Activated T-cell treated with anti-CD3 and anti-CD28 coated beads, Interleukin-2, amount 50 U/mL, for 4 hours (primary cell): Measurements from ENCODE around the gene KCNMB2. TPM values are rescaled to one million over a fixed set of nuclear protein-coding genes. Genes with fewer than 3 reads are reported as not detected.

ENCODE experiments used
- ATAC-seq, 2 donors: fragments of 200-7000 bp; cut with Tn5 transposase; one replicate each; pipeline ENCODE4 v1.10.0; 2021
- DNase-seq: peaks from one replicate; pipeline ENCODE4 v3.0.0-alpha.2; 2020
- H3K27me3 Mint-ChIP-seq: one replicate; pipeline ENCODE4 v1.8.0; 2021; ENCODE audit warnings: low read depth, mixed read lengths
- H3K36me3 Mint-ChIP-seq: one replicate; pipeline ENCODE4 v1.8.0; 2022; ENCODE audit warnings: mixed read lengths; ENCODE audit not compliant: insufficient read depth
- H3K4me1 Mint-ChIP-seq: one replicate; pipeline ENCODE4 v1.8.0; 2021; ENCODE audit warnings: low read depth, mixed read lengths
- H3K4me3 Mint-ChIP-seq: one replicate; pipeline ENCODE4 v1.8.0; 2021; ENCODE audit warnings: mild to moderate bottlenecking, moderate library complexity, mixed read lengths
- H3K9me3 Mint-ChIP-seq: one replicate; pipeline ENCODE4 v1.8.0; 2021; ENCODE audit warnings: mixed read lengths
- total RNA-seq, 3 donors: library from RNA; stranded (reverse); gene quantifications; one replicate each; pipeline ENCODE4 v1.2.1, GENCODE V29; 2021

KCNMB2 gene
- total RNA-seq, 3 donors from 2014 or later, result not detected

DNA sequence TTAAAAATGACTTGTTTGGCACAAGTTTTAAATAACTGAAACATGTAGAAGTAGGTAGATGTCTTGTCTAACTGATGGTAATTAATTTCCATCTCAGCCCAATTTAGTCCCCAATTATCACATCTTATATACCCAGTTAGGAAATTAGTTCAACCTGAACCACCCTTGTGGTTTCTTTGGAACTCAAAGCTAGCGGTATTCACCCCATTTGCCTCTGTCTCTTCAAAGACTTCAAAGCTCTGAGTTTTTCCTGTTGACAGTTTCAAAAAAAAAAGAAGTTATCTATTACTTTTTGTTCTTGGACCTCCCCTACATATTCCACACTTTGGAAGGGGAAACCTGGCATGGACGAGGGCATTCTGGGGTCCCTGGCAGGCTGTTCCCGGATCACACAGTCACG, 236.5 kb downstream of the KCNMB2 start:
- no peaks in the 10 kb centered on the region for H3K27me3 Mint-ChIP-seq
- peaks cover 4% of the 10 kb centered on the region for H3K4me1 Mint-ChIP-seq
- ATAC-seq, result no peak
- peaks cover 7% of the 10 kb centered on the region for H3K9me3 Mint-ChIP-seq
- DNase-seq, result no peak
- no peak overlapping the region for H3K4me3 Mint-ChIP-seq
- no peaks in the 10 kb centered on the region for H3K36me3 Mint-ChIP-seq

DNA sequence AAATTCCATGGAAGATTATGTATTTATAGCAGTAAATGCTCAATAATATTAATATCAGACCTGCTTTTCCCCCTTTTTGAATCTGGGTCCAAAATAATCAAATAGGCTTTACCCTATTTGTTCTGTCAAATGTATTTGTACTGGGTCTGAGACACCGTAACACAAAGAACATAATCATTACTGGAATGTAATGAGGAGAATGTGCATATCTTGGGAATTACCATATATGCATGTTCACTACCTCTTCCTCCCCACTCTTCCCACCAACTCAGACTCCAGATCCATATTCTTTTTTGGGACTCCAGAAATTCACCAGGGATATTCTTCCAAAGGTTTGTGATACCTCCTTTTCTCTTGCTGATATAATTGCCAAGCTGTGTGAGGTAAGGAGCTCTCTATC, 237.1 kb downstream of the KCNMB2 start:
- Mint-ChIP-seq H3K9me3 (peaks cover 7% of the 10 kb centered on the region), H3K27me3 (no peaks in the 10 kb centered on the region), H3K4me1 (peaks cover 4% of the 10 kb centered on the region), H3K36me3 (no peaks in the 10 kb centered on the region), H3K4me3 (no peak overlapping the region)
- DNase-seq, result no peak
- no peak for ATAC-seq

DNA sequence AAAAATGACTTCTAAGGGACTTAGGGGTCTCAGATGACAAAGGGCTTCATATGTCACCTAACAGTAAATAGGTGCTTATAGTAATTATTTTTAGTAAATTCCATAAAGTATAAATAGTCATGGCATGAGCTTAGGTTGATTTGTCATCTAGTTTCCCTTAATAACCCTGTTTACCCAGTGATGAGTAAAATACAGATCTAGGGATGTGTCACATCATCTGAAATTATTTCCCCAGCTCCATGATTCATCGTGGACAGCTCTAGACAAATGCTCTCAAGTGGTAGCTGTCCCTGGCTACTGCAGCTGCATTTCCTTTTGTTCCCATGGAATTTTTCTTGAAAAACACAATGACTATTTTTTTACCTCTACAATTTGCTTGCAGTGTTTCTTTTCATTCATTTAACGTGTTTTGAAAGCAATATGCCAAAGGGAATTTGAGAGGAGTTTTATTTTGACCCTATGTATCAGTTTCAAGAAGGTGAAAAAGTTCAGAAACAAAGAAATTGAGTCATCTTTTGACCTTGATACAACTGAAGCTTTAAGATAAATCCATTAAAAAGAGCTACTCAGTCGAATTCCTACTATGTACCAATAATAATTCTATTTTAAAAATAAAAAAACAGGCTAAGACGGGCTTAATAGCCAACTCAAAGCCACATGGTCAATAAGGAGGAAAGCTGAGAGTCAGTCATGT, 241.6 kb downstream of the KCNMB2 start:
- no peaks in the 10 kb centered on the region for H3K9me3 Mint-ChIP-seq
- peak; percentile 40 to 48 for ATAC-seq

DNA sequence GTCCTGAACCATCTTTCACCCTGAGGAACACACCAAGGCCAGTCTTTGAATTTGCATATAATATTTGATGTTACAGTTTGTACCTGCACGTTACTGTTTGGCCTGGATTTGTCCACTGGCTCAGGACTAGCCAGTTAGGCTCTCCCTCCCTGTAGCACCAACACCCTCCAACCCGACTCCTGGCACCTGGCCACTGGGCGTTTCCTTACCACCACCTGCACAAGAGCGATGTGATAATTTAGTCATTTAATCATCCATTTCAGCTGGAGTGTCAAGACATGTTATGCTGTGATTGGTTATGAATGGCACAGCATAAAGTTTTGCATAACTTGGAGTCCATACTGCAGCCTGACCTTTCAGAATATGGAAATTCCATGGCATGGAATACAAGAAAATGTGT, 242.4 kb downstream of the KCNMB2 start:
- DNase-seq (no peak), ATAC-seq (no peak)
- no peaks in the 10 kb centered on the region for H3K36me3 Mint-ChIP-seq
- H3K4me3 Mint-ChIP-seq, result no peak overlapping the region
- no peaks in the 10 kb centered on the region for H3K4me1 Mint-ChIP-seq
- no peaks in the 10 kb centered on the region for H3K9me3 Mint-ChIP-seq
- H3K27me3 Mint-ChIP-seq, result no peaks in the 10 kb centered on the region

More for the DNA sequence above, 241.6 kb downstream of the KCNMB2 start:
- no peak overlapping the region for H3K4me3 Mint-ChIP-seq
- DNase-seq, result no peak
- H3K4me1 Mint-ChIP-seq, result no peaks in the 10 kb centered on the region
- no peaks in the 10 kb centered on the region for H3K36me3 Mint-ChIP-seq
- no peaks in the 10 kb centered on the region for H3K27me3 Mint-ChIP-seq

DNA sequence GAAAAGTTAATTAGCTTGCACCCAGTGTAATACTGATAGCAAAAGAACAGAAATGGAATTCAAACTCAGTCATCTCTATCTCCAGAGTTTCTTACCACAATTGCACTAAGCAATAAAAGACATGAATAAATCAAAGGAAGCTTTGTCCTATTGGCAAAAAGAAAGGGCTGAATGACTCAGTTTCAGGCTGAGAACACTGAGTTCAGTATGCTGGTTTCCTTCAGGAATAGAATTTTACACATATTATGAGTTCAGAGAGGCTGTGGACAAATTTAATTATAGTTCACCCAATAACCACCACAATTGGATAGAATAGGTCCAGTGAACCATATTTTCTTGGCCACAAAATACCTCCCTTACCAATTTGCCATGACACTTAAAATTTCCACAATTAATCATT, 249.7 kb downstream of the KCNMB2 start:
- no peaks in the 10 kb centered on the region for H3K4me1 Mint-ChIP-seq
- H3K9me3 Mint-ChIP-seq, result peaks cover 8% of the 10 kb centered on the region
- H3K36me3 Mint-ChIP-seq, result no peaks in the 10 kb centered on the region
- ATAC-seq (no peak), DNase-seq (no peak)
- H3K4me3 Mint-ChIP-seq, result no peak overlapping the region
- peaks cover 1% of the 10 kb centered on the region for H3K27me3 Mint-ChIP-seq

DNA sequence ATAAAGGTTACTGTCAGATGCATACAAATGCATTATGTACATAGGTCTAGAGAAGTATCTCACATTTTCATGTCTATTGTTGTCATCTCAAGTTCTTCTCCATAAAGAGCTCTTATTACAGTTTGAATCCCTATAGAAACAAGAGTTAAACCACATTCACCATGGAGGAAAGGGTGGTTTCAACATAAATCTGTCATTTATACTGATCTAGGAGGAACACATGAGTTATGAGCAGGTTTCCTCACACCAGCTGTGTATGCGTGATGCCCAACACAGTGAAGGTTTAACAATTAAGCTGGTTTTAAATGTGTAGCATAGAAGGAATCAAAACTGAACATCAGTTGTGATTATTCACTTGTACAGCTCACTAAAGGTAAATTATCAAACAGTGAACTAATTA, 251.7 kb downstream of the KCNMB2 start:
- no peaks in the 10 kb centered on the region for H3K36me3 Mint-ChIP-seq
- H3K9me3 Mint-ChIP-seq, result peaks cover 23% of the 10 kb centered on the region

DNA sequence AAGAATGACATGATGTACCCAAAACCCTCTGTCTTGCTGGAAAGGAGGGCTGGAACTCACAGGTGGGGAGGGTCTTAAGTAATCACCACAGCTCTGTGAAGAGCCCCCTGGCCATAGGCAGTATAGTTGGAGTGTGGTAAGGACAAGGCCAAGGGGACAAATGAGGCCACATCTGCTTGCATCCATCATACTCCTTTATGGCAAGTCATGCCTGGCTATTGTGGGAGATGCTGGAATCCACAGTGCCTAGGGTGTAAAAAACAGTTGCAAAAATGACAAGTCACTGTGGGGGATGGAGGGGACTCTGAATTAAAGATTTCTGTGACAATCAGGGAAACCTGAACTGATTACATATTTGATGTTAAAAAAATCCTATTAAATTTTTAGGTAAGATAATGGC, 258.5 kb downstream of the KCNMB2 start:
- no peak for ATAC-seq
- Mint-ChIP-seq H3K4me3 (no peak overlapping the region), H3K4me1 (no peaks in the 10 kb centered on the region)

More for the DNA sequence above, 251.7 kb downstream of the KCNMB2 start:
- Mint-ChIP-seq H3K4me1 (no peaks in the 10 kb centered on the region), H3K4me3 (no peak overlapping the region), H3K27me3 (peaks cover 1% of the 10 kb centered on the region)
- ATAC-seq, result no peak
- DNase-seq, result no peak

DNA sequence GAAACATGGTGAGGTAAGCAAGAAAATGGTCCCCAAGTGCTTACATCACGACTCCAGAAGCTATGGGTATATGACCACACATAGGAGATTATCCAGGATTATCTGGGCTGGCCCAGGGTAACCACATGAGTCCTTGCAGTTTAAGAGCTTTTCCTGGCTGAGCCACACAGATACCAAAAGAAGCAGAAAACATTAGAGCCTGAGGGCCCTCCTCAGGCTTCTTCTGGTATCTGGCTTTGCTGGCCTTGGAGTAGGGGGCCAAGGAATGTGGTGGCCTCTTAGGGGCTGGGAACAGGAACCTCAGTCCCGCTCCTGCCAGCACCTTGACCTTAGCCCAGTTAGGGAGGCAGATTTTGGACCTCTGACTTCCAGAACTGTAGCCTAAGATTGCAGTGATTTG, 259.1 kb downstream of the KCNMB2 start:
- ATAC-seq (no peak), DNase-seq (no peak)
- Mint-ChIP-seq H3K36me3 (no peaks in the 10 kb centered on the region), H3K9me3 (peaks cover 20% of the 10 kb centered on the region), H3K27me3 (peaks cover 2% of the 10 kb centered on the region), H3K4me3 (no peak overlapping the region), H3K4me1 (no peaks in the 10 kb centered on the region)

More for the DNA sequence above, 258.5 kb downstream of the KCNMB2 start:
- H3K27me3 Mint-ChIP-seq, result peaks cover 2% of the 10 kb centered on the region
- no peaks in the 10 kb centered on the region for H3K36me3 Mint-ChIP-seq
- DNase-seq, result no peak
- H3K9me3 Mint-ChIP-seq, result peaks cover 20% of the 10 kb centered on the region

DNA sequence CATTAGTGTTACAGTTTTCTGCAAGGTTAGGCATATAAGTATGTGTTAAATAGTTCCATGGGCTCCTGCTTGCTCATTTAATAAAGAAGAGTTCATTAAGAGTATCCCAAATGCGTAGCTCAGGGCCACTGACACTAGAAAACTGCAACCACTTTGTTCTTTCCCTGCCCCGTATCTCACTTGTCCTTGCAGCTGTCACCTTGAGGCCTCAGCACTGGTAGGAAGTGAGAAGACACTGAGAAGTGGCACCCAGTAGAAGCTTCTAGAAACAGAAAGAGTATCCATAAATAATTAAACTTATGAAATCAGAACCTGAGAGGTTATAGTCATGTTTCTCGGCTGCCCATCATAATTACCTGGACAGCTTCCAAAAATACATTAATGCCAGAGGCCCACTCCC, 266.0 kb downstream of the KCNMB2 start:
- ATAC-seq (no peak), DNase-seq (no peak)
- peaks cover 3% of the 10 kb centered on the region for H3K9me3 Mint-ChIP-seq
- no peak overlapping the region for H3K4me3 Mint-ChIP-seq
- H3K4me1 Mint-ChIP-seq, result no peaks in the 10 kb centered on the region
- H3K36me3 Mint-ChIP-seq, result no peaks in the 10 kb centered on the region
- H3K27me3 Mint-ChIP-seq, result no peaks in the 10 kb centered on the region

DNA sequence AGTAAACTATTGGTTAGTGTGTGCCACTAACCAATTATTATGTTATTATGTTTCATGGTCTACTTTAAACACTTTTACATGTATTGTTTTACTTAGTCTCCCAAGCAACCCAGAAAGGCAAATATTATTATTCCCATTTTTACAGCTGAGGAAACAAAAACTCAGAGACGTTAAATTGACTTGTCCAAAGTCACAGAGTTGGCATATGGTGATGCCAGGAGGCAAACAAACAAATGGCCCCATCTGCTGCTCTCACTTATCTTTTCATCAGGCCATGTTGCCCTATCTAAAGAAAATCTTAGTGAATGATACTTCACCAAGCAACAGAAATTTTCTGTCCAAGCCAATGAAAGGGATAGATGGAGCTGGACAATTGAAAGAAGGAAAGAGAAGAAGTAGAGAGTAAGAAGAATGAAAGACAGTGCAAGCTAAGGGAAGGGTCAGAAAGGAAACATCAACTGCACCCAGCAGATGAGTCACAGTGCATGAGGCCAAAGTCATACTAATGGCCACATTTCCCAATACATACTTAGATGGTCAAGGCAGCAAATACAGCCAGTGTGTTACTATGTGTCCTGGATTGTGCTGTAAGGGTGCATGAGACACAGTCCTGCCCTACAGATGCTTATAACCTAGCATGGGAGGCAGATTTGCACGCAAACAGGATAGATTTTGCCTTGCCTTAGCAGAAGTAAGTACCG, 266.9 kb downstream of the KCNMB2 start:
- Mint-ChIP-seq H3K36me3 (no peaks in the 10 kb centered on the region), H3K4me3 (no peak overlapping the region), H3K4me1 (no peaks in the 10 kb centered on the region), H3K9me3 (no peaks in the 10 kb centered on the region), H3K27me3 (no peaks in the 10 kb centered on the region)
- no peak for ATAC-seq
- DNase-seq, result no peak

DNA sequence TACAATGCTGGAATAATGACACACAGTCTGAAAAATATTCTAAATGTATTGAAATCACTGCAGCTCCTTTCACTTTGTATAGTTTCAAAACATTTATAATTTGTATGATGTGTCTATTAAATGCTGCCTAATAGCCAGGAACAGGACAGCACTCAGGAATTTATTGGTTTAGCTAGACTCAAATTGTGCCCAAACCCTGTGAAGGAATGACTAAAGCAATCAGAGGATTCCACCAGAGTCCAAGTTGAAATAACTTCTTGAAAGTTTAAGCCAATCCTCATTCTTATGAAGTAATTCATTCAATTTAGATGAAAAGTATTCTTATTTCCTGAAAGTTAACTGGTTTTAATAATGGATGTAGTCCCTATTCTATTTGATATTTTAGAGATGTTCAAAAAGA, 268.4 kb downstream of the KCNMB2 start:
- DNase-seq, result no peak
- Mint-ChIP-seq H3K27me3 (no peaks in the 10 kb centered on the region), H3K4me1 (no peaks in the 10 kb centered on the region), H3K9me3 (no peaks in the 10 kb centered on the region), H3K36me3 (no peaks in the 10 kb centered on the region), H3K4me3 (no peak overlapping the region)
- ATAC-seq, result no peak

DNA sequence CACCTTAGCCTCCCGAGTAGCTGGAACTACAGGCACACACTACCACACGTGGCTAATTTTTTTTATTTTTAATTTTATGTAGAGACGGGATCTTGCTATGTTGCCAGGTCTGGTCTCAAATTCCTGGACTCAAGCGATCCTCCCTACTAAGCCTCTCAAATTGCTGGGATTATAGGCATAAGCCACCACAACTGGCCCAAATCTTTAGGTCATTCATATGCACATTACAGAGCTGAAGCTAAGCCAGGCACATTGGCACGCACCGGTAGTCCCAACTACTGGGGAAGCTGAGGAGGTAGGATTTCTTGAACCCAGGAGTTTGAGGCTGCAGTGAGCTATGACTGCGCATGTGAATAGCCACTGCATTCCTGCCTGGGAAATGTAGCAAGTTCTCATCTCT, 269.5 kb downstream of the KCNMB2 start:
- ATAC-seq (no peak), DNase-seq (no peak)
- no peaks in the 10 kb centered on the region for H3K27me3 Mint-ChIP-seq
- H3K36me3 Mint-ChIP-seq, result no peaks in the 10 kb centered on the region
- no peaks in the 10 kb centered on the region for H3K9me3 Mint-ChIP-seq
- H3K4me1 Mint-ChIP-seq, result no peaks in the 10 kb centered on the region
- no peak overlapping the region for H3K4me3 Mint-ChIP-seq

DNA sequence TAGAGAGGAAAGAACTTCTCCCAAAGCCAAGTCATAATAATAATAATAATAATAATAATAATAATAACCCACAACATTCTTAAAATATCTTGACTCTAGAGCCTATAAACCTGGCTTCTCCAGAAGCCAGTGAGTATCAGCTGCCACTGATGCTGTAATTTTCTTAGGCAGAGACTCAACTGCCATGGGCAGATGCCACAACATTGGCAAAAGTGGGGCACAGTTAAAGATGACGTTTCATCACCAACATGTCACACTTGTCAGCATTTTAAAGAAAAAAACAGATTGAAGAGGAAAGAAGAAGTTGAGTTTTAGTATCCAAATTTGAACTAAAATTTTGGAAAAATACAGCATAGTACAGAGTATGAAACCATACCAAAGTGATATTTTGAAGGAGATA, 270.4 kb downstream of the KCNMB2 start:
- no peaks in the 10 kb centered on the region for H3K27me3 Mint-ChIP-seq
- H3K4me1 Mint-ChIP-seq, result no peaks in the 10 kb centered on the region
- no peaks in the 10 kb centered on the region for H3K36me3 Mint-ChIP-seq
- H3K9me3 Mint-ChIP-seq, result no peaks in the 10 kb centered on the region
- DNase-seq, result no peak
- no peak overlapping the region for H3K4me3 Mint-ChIP-seq
- ATAC-seq, result no peak

DNA sequence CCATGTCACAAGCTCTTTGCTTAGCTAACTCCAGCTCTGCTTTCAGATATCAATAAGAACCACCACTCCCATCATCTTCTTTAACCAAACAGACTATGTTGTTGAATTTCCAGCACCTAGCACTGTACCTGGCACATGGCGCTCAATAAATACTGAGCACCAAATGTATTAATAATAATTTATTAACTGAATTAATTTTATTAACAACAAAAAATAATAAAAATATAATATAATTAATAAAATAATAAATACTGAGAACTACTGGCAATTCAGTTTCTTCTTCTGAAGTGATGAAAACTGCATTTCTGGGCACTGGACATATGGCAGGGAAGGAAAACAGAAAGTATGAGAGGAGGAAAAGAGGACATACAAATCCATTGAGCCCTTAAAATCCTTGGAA, 271.5 kb downstream of the KCNMB2 start:
- H3K4me1 Mint-ChIP-seq, result no peaks in the 10 kb centered on the region
- ATAC-seq, result no peak
- no peak overlapping the region for H3K4me3 Mint-ChIP-seq
- no peaks in the 10 kb centered on the region for H3K9me3 Mint-ChIP-seq
- DNase-seq, result no peak
- no peaks in the 10 kb centered on the region for H3K27me3 Mint-ChIP-seq
- H3K36me3 Mint-ChIP-seq, result no peaks in the 10 kb centered on the region

DNA sequence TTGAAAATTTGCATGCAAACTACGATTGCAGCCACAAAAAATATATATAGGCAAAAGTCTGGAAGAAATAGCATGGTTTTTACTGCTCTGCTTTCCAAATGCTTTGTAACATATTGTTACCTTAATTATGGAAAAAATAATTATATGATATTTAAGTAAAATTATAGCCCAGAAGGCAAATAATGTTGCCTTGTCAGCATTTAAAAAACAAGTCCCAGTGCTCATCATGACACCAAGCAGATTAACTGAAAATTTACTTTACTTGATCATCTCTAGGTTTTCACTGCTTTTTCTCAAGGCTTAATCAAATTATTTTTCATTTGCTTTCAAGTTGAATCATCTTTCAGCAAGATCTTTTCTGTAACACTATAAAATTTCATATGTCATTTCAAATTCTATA, 272.5 kb downstream of the KCNMB2 start:
- ATAC-seq (no peak), DNase-seq (no peak)
- Mint-ChIP-seq H3K4me1 (no peaks in the 10 kb centered on the region), H3K4me3 (no peak overlapping the region), H3K36me3 (no peaks in the 10 kb centered on the region), H3K27me3 (no peaks in the 10 kb centered on the region), H3K9me3 (no peaks in the 10 kb centered on the region)
